GM19025 (cell line): ENCODE measurements around the gene HSPA14.
"Not testable (repeated sequence)": the region's sequence is repeated elsewhere in the genome, so short reads cannot be mapped to it uniquely, and the experiment has no call there.

Experiments used
- ATAC-seq: cut with Tn5 transposase; IDR thresholded peaks from one replicate; pipeline ENCODE4 v1.9.1; 2021; ENCODE audit warnings: mild to moderate bottlenecking, low read depth, moderate library complexity; ENCODE audit not compliant: unreplicated experiment

The HSPA14 gene

GRCh38 chr10:14837757-14838581 is at the start of gene HSPA14, which contains the start of the genes CDNF and MSANTD7:
HSPA14 (plus strand) TSS chr10:14838306; CDS start chr10:14838403, 97 bp downstream.
CDNF (minus strand) TSS chr10:14838037; CDS start chr10:14837946, 91 bp downstream.
MSANTD7 (plus strand) TSS chr10:14838306; CDS start chr10:14842285, 3,979 bp downstream.
- ATAC-seq = peak; percentile 98

GRCh38 chr10:14798636-14799035 is 39.5 kb upstream of the HSPA14 start:
- no peak for ATAC-seq

GRCh38 chr10:14800397-14800796 is 37.7 kb upstream of the HSPA14 start:
- ATAC-seq = no peak

- ATAC-seq = no peak
Observed at GRCh38 chr10:14801723-14802122, 36.4 kb upstream of the HSPA14 start.

GRCh38 chr10:14803827-14804226 is 34.3 kb upstream of the HSPA14 start:
- no peak for ATAC-seq

- ATAC-seq = no peak
Observed at GRCh38 chr10:14806318-14806717, 31.8 kb upstream of the HSPA14 start.

- no peak for ATAC-seq
Observed at GRCh38 chr10:14810969-14811953, 26.8 kb upstream of the HSPA14 start.

GRCh38 chr10:14812271-14812670 is 25.8 kb upstream of the HSPA14 start:
- ATAC-seq = no peak

- ATAC-seq = no peak
Observed at GRCh38 chr10:14815681-14816080, 22.4 kb upstream of the HSPA14 start.

GRCh38 chr10:14816717-14817116 is 21.4 kb upstream of the HSPA14 start:
- not testable (repeated sequence) for ATAC-seq

GRCh38 chr10:14820010-14820774 is 17.9 kb upstream of the HSPA14 start:
- ATAC-seq = no peak

- ATAC-seq = no peak
Observed at GRCh38 chr10:14820775-14821154, 17.3 kb upstream of the HSPA14 start.

- ATAC-seq = no peak
Observed at GRCh38 chr10:14821635-14822375, 16.3 kb upstream of the HSPA14 start.

- no peak for ATAC-seq
Observed at GRCh38 chr10:14822879-14823755, 15.0 kb upstream of the HSPA14 start.

- ATAC-seq = no peak
Observed at GRCh38 chr10:14823966-14824365, 14.1 kb upstream of the HSPA14 start.

- ATAC-seq = no peak
Observed at GRCh38 chr10:14826076-14826829, 11.9 kb upstream of the HSPA14 start.

- ATAC-seq = no peak
Observed at GRCh38 chr10:14833106-14833505, 5.0 kb upstream of the HSPA14 start.

- no peak for ATAC-seq
Observed at GRCh38 chr10:14836208-14836607, 1.9 kb upstream of the HSPA14 start.
